ENCODE results near the gene SPTBN5. TPM values are rescaled to one million over a fixed set of nuclear protein-coding genes. Genes with fewer than 3 reads are reported as not detected.

Gene SPTBN5
- total RNA-seq, 2 experiments from 2014 or later, result 0.11 to 0.14 TPM

GRCh38 chr15:41919954-41920538, 26.2 kb upstream of the SPTBN5 start:
- peaks cover 10% of the 10 kb centered on the region for H3K36me3 Mint-ChIP-seq (ENCODE audit: low read depth)
- DNase-seq (no peak), ATAC-seq (no peak)
- no peak for TF ChIP-seq CTCF (IDR thresholded peaks at IDR 0.05)
- ChIA-PET CTCF (no interaction called here), POLR2A (no interaction called here)
- peaks cover 4% of the 10 kb centered on the region for H3K4me1 Mint-ChIP-seq (ENCODE audit: low read depth)
- no peak overlapping the region for H3K4me3 Mint-ChIP-seq
- H3K27me3 Mint-ChIP-seq, result no peaks in the 10 kb centered on the region
- no peaks in the 10 kb centered on the region for H3K9me3 Mint-ChIP-seq
- intact Hi-C loops (cut with micrococcal nuclease), result no loop called here
- no peak overlapping the region for H3K27ac Mint-ChIP-seq

GRCh38 chr15:41919201-41919820, 25.5 kb upstream of the SPTBN5 start:
- ChIA-PET POLR2A (no interaction called here), CTCF (no interaction called here)
- Mint-ChIP-seq H3K4me3 (no peak overlapping the region), H3K4me1 (ENCODE audit: low read depth) (peaks cover 4% of the 10 kb centered on the region), H3K9me3 (no peaks in the 10 kb centered on the region), H3K27ac (no peak overlapping the region), H3K36me3 (ENCODE audit: low read depth) (peaks cover 10% of the 10 kb centered on the region), H3K27me3 (no peaks in the 10 kb centered on the region)
- no peak for DNase-seq
- intact Hi-C loops (cut with micrococcal nuclease), result no loop called here
- no peak for ATAC-seq
- no peak for TF ChIP-seq CTCF (IDR thresholded peaks at IDR 0.05)

- H3K4me3 Mint-ChIP-seq, result no peak overlapping the region
- POLR2A ChIA-PET, result no interaction called here
- peaks cover 4% of the 10 kb centered on the region for H3K4me1 Mint-ChIP-seq (ENCODE audit: low read depth)
- intact Hi-C loops (cut with micrococcal nuclease), result no loop called here
- CTCF ChIA-PET, result interaction anchor here (1.1 to 1.2 kb wide), 2 partner anchors 12 to 14 kb away, joined by 3 to 4 read pairs; no protein-coding TSS in a partner anchor
- no peaks in the 10 kb centered on the region for H3K27me3 Mint-ChIP-seq
- no peak for DNase-seq
- H3K27ac Mint-ChIP-seq, result no peak overlapping the region
- peaks cover 10% of the 10 kb centered on the region for H3K36me3 Mint-ChIP-seq (ENCODE audit: low read depth)
- ATAC-seq, result no peak
- no peaks in the 10 kb centered on the region for H3K9me3 Mint-ChIP-seq
- TF ChIP-seq CTCF (IDR thresholded peaks at IDR 0.05), result no peak
Measured at GRCh38 chr15:41918506-41919126, 24.8 kb upstream of the SPTBN5 start.

- ChIA-PET POLR2A (no interaction called here), CTCF (interaction anchor here (1.1 to 1.2 kb wide), 2 partner anchors 12 to 14 kb away, joined by 3 to 4 read pairs; no protein-coding TSS in a partner anchor)
- no peaks in the 10 kb centered on the region for H3K9me3 Mint-ChIP-seq
- H3K27ac Mint-ChIP-seq, result no peak overlapping the region
- peaks cover 4% of the 10 kb centered on the region for H3K4me1 Mint-ChIP-seq (ENCODE audit: low read depth)
- no peak overlapping the region for H3K4me3 Mint-ChIP-seq
- ATAC-seq (no peak), DNase-seq (no peak)
- H3K36me3 Mint-ChIP-seq (ENCODE audit: low read depth), result peaks cover 10% of the 10 kb centered on the region
- H3K27me3 Mint-ChIP-seq, result no peaks in the 10 kb centered on the region
- intact Hi-C loops (cut with micrococcal nuclease), result no loop called here
- TF ChIP-seq CTCF (IDR thresholded peaks at IDR 0.05), result no peak
Measured at GRCh38 chr15:41917767-41918430, 24.0 kb upstream of the SPTBN5 start.
